CD4-positive, alpha-beta T cell treated with Interleukin-10 for 1 hour (primary cell): Measurements from ENCODE around the gene RPL4.

Experiments used
- DNase-seq: peaks from one replicate; pipeline ENCODE4 v3.0.0-alpha.2; 2020

RPL4 gene

GRCh38 chr15:66454143-66454542, 50.5 kb downstream of the RPL4 start:
- no peak for DNase-seq

- DNase-seq = no peak
Observed at GRCh38 chr15:66452971-66453580, 51.6 kb downstream of the RPL4 start.

- no peak for DNase-seq
Observed at GRCh38 chr15:66452420-66452819, 52.2 kb downstream of the RPL4 start.
